Activated T-helper 9 cell treated with anti-CD3 and anti-CD28 coated beads, Interleukin-2, amount 50 U/mL, for 16 hours (primary cell): ENCODE measurements around the gene FREM1.

Experiments
- DNase-seq: peaks from one replicate; pipeline ENCODE4 v3.0.0-alpha.2; 2020; ENCODE audit warnings: low read depth

Gene FREM1

GRCh38 chr9:14909181-14909580 is 1.0 kb downstream of the FREM1 start:
- no peak for DNase-seq

DNA sequence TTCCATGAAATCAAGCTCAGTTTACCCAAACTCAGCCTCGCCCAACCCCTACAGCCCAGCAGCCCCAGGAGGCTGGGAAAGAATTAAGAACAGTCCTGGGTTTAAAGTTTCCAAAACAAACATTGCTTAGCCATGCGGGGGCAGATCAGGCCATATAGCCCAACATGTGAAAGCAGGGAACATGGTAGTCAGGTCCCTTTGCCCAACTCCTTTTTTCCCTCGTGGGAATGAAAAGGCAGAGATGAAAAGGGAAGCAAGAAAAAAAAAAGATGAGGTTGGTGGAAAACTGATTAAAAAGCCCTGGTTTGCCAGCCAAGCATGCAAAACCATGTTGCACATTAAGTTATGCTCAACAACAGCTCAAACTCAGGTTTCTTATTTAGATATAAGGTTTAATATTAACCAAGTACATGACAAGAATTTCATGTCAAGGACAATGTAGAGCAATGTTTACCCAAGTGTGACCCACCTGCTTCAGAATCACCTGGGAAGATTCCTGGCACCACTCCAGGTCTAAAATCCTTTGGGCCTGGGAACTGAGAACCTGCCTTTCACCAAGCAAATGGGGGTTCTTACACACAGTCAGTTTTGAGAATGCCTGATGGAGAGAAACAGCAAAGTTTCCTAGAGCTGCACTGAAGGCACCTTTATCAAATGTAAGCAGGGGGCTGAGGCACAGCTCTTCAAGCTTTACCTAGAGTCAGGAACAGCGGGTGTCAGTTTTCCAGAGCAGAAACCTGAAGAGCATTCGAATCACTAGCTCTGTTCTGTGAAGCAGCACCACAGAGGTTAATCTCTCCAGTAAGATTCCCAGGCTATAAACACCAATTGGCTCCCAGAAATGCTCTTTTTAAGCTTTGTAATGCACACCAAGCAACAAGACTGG is 1.7 kb downstream of the FREM1 start:
- DNase-seq: no peak

DNA sequence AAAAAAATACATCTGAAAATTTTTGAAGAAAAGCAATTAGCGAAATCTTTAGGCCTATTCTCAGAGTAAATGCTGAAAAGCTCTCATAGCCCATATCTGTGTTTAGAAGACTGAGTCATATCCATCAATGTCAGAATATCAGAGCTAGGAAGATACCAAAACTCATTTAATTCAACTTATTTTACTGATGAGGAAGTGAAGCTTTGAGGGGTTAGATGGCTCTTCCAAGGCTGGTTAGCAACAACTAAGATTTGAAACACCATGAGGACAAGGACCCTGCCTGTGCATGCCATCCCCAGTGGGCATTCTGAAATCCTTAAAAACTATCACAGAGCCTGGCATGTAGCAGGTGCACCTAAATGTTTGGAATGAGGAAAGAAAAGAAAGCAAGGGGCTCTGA is 2.5 kb downstream of the FREM1 start:
- no peak for DNase-seq

- no peak for DNase-seq
Measured at GRCh38 chr9:14907360-14907685, 2.9 kb downstream of the FREM1 start.

DNA sequence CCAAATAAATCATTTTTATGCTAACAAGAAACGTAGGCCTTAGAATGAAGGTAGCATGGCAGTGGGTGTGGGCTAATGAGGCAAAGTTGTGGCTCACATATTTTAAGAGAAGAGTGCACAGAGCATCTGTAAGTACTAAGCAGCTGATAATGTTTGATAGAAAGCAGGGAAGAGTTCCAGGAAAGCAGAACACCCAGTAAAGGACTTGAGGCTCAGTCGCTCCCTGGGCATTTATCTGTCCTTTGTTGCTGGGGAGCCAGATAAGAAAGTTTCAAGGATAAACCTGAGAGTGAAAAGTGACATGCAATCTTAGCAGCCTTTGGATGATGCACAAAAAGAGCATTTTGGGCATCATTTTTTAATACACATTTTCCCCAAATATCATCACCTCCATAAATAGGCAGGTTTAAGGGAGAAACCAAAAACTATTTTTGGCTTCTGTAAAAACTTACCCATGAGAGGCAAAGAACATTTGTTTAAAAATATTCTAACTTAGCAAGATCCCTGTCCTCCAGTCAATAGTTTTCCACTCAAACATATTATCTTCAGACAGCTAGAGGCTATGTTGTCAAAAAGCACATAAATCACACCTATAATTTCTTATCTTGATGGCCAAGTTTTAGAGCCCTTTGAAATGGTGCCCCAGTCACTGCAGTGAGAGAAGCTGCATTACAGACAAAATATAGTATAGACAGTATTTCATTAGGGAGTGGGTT is 3.4 kb downstream of the FREM1 start:
- no peak for DNase-seq

- no peak for DNase-seq
Measured at GRCh38 chr9:14906000-14906399, 4.2 kb downstream of the FREM1 start.

GRCh38 chr9:14903040-14903439 is 7.2 kb downstream of the FREM1 start:
- no peak for DNase-seq

DNA sequence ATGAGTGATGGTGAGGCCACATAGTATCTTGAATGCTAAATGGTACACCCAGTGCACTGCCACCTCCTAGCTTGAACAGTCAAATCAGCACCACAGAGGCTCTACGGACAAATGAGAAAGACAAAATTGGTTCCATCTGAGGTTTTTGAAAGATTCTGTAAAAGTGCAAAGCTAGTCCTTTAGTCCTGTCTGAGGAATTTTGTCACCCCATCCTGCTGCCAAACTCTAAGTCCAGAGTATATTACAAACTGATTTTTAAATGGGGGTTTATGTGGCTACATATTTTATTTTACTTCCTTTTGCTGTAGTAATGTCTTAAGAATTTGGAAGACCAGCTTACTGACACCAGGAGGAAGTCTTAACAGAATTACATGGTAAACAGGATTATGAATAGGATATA is 7.7 kb downstream of the FREM1 start:
- no peak for DNase-seq

GRCh38 chr9:14899815-14900193 is 10.4 kb downstream of the FREM1 start:
- DNase-seq: no peak

DNA sequence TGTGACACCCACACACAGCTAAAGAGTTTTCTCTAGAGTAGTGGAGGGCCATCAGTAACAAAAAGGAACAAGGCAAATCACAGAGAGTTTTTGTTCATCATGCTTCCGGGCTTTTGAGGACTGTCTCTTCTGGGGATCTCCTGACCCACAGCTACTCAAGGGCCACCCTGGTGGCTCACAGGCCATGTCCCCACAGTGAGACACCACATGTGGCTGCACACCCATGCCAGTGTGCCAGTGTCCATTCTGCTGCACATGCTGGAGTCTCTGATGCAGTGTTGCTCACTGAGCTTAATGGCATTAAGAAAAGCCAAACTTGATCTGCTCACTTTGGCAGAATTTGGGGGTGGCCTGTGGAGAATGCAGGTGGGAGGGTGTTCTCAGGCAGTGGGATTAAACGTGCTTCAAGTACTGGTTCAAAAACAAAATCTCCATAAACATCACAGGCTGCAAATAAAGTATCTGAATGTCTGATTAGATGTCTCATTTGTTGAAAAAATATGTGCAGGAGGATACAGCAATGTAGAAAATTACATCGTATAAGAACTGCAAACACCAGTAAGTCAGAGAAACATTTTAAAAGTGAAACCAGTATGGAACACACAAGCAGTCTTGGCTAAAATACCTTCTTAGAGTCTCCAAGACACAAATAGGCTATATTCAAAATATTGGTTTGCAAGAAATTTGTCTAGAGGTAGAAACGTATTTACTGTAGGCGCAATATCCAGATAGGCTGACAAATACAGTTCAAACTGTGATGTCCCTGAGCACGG is 11.0 kb downstream of the FREM1 start:
- DNase-seq: no peak

DNA sequence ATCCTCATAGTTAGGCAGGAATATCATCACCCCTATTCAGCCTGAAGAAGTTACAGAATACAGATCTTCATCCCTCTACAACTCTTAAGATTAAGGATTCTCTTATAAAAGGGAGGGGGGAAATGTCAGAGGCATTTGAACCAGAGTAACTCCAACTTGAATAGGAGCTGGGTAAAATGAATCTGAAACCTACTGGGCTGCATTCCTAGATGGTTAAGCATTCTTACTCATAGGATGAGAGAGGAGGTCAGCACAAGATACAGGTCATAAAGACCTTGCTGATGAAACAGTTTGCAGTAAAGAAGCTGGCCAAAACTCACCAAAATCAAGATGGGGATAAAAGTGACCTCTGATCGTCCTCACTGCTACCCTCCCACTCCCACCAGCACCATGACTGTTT is 14.4 kb downstream of the FREM1 start:
- DNase-seq: no peak

DNA sequence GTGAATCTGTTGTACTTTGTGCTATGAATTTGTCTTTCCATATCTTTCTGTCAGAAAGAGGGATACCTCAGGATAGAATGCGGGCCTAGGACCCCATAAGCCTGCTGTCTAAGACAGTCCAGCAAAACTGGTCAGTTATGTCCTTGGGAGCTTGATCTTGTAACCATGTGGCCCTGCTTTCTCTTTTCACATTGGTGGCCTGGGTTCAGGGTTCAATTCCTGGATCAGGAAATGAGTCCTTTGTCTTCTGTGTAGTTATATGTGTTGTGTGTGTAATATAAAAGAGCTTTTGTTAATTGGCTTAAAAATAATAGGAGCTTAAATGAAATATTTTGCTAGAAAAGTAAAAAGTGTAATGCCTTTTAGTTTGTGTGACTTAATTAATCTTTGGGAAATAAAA is 16.9 kb downstream of the FREM1 start:
- no peak for DNase-seq

DNA sequence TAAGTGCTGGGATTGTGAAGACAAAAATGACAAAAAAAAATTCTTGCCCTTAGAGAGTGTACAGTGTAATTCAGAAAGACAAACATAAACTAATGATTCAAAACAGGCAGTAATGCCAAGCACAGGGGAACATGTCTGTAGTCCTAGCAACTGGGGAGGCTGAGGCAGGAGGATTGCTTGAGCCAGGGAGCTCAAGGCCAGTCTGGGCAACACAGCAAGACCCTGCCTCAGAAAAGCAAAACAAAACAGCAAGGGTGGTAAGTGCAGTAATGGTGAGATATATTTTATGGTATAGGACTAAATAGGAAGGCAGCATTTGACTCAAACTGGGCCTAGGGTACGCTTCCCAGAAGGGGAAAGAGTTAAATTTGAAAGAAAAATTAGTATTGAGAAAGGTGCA is 18.9 kb downstream of the FREM1 start:
- no peak for DNase-seq

GRCh38 chr9:14889451-14889850 is 20.8 kb downstream of the FREM1 start:
- DNase-seq: no peak

DNA sequence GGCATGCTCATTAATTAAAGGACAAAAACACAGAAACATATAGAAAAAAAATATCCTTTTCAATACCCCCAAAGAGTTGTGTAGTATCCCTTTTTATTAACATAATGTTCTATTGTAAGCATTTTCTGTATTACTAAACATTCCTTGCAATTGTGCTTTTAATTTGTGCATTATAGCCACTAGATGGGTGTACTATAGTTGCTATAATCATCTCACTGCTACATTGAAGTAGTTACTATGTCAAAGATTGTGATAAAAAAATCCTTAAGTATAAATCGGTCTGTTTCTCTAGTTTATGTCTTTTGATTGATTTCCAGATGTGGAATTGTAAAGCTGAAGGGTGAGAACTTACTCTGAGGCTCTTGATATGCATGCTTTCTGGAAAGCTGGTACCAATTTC is 21.4 kb downstream of the FREM1 start:
- DNase-seq: no peak

GRCh38 chr9:14888272-14888671 is 22.0 kb downstream of the FREM1 start:
- no peak for DNase-seq

GRCh38 chr9:14887149-14887548 is 23.1 kb downstream of the FREM1 start:
- no peak for DNase-seq

DNA sequence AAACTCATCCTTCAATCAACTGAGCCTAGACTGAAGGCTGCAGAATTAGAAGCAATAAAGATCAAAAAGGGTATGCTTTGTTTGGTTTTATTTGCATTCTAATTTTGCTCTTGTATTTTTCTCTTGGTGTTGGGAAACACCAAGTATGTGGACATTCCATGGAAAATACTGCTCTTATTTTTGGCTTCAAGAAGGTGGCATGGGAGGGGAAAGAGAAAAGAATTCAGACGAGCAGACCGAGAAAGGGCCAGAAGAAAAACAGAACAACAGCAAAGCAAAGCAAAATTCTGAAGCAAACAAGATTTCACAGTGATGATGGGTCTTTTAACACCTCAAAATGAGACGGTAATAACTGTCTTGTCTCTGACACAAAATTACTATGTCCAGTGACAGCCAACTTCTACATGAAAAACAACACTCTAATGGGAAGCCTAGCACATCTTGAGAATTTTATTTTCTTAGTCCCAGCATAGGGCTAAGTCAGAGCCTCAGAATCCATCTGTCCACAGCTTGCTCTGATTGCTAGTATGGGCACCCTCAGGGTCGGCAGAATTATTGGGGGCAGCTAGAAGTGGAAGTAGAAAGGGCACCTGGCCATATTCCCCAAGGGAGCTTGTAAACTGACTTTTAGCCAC is 26.8 kb downstream of the FREM1 start:
- no peak for DNase-seq

- no peak for DNase-seq
Measured at GRCh38 chr9:14882090-14882489, 28.1 kb downstream of the FREM1 start.

GRCh38 chr9:14881006-14881405 is 29.2 kb downstream of the FREM1 start:
- no peak for DNase-seq

GRCh38 chr9:14870090-14870489 is 40.1 kb downstream of the FREM1 start:
- no peak for DNase-seq

GRCh38 chr9:14869671-14870070 is 40.6 kb downstream of the FREM1 start:
- no peak for DNase-seq
